GM12872 (cell line): ENCODE measurements around the gene FRA10AC1.

ENCODE experiments used
- TF ChIP-seq, protein P1 (sequence below): IDR thresholded peaks from 3 replicates; pipeline ENCODE4 v1.5.1; 2011; ENCODE audit warnings: low read depth, mild to moderate bottlenecking, low read length, moderate library complexity; ENCODE audit not compliant: insufficient read depth

Gene FRA10AC1

DNA sequence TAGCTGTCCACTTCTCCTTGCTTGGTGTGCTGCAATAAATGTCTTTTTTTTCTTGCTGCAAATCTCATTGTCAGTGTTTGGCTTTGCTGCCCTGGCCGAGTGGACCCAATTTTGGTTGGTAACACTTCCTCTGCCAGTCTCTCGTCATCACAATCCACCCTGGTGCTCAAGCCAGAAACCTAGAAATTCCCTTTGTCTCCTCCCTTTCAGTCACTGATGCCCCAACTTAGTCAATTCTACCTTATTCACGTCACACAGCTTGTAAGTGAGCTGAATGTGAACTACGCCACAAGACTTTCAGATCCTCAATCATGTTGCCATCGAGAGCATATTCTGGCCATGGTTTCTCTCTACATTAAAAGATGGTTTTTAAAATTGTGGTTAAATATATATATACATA, 13.0 kb upstream of the FRA10AC1 start:
- TF ChIP-seq, protein P1, sequence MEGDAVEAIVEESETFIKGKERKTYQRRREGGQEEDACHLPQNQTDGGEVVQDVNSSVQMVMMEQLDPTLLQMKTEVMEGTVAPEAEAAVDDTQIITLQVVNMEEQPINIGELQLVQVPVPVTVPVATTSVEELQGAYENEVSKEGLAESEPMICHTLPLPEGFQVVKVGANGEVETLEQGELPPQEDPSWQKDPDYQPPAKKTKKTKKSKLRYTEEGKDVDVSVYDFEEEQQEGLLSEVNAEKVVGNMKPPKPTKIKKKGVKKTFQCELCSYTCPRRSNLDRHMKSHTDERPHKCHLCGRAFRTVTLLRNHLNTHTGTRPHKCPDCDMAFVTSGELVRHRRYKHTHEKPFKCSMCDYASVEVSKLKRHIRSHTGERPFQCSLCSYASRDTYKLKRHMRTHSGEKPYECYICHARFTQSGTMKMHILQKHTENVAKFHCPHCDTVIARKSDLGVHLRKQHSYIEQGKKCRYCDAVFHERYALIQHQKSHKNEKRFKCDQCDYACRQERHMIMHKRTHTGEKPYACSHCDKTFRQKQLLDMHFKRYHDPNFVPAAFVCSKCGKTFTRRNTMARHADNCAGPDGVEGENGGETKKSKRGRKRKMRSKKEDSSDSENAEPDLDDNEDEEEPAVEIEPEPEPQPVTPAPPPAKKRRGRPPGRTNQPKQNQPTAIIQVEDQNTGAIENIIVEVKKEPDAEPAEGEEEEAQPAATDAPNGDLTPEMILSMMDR: no peak

DNA sequence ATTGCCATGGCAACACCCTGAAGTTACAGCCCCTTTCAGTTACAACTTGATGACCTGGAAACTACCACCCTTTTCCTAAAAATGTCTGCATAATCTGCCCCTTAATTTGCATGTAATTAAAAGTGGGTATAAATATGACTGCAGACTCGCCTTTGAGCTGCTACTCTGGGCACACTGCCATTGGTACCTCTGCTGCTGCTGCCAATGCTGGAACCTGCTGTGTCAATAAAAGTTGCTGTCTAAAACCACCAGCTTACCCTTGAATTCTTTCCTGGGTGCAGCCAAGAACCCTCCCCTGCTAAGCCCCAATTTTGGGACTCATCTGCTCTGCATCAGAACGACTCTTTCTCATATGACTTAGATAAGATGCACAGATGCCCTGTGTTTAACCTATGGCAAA, 10.2 kb upstream of the FRA10AC1 start:
- TF ChIP-seq, protein P1: no peak

DNA sequence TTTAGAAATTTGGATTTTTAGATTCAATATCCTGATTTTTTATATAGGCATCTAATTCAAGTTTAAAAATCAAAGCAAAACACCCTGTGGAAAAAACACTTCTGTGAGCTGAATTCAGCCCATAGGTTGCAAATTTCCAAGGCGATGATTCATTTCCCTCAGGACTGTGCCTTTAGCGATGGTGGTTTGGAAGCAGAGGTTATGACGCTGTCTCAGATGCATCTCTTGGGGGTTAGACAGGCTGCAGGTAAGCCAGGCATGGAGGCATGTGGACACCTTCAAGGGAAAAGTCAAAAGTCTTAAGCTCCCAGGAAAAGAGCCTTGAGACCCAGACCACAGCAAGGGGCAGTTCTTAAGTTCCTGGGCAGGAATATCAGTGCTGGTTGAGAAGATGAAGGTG, 9.5 kb upstream of the FRA10AC1 start:
- TF ChIP-seq, protein P1: no peak

DNA sequence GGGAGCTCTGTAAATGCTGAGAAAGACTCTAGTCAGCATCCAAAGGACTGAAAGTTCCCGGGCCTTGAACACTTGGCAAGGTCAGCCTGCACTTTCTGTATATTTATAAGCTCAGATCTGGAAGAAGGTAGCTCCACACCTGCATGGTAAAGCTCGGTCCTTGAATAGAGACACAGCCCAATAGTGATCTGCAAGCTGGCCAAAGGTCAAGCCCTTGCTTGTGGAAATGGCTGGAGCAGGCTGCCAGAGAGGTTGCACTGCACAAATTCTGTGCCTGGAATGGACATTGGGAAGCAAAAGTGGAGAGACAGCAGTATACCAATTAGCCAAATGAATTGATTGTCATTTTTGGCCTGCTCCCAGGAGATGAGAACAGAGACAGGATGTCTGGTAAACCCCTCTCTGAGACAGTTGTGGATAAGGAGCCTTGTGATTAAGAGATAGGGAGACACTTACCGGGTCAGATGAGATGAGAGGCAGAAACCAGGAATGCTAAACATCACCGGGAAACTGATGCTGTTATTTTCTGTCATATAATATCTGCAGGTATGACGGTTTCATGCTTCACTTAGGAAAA, 8.0 kb upstream of the FRA10AC1 start:
- TF ChIP-seq, protein P1: no peak

DNA sequence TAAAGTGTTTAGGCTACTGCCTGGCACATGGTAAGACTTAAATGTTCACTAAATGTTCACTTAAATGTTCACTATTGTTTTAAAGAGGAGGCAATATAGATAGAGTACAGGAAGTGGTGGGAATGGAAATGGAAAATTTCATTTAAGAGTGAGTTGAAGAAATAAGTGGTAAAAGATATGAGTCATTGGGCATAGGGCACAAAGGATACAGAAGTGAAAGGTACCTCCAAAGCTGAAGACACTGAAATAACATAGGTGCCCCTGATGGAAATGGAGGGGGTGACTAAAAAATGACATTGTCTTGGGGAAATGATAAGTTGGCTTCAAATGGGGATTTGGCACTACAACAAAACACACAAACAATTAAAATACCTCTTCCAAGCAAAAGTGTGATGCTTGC, 5.2 kb upstream of the FRA10AC1 start:
- TF ChIP-seq, protein P1: no peak

DNA sequence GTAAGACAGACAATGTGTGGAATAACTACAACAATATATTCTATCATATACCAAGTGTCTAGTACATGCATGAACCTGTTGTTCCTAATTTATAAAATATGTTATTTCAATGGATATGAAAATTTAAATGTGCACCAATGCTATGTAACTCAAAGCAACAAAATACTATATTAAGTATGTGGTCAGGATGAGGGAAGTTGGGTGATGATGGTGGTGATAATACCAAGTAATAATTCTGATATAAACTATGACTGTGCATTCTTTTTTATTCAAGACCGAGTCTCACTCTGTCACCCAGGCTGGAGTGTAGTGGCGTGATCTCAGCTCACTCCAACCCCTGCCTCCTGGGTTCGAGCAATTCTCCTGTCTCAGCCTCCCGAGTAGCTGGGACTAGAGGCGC, 2.1 kb upstream of the FRA10AC1 start:
- TF ChIP-seq, protein P1: no peak

DNA sequence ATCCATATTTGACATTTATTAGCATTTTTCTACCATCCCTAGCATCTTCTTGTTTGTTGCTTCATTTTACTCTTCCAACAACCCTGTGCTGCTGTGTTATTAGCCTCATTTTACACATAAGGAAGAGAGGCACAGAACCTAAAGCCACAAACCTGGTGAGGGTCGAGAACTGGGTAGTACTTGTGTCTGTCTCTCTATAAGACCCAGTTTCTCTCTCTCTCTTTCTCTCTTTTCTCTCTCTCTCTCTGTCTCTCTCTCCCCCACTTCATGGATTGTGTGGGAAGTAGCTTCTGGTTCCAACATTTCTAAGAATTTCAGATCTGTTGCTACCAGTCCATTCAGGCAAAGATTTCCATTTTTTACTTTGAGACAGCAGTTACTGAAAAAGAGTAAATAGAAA, 1.4 kb upstream of the FRA10AC1 start:
- TF ChIP-seq, protein P1: no peak
